Middle frontal gyrus (tissue), 1 donor: Measurements from ENCODE around the gene IFI35.

Source experiments
- DNase-seq: peaks from one replicate; pipeline ENCODE4 v3.0.0-alpha.2; 2015; ENCODE audit warnings: low spot score; ENCODE audit errors: extremely low spot score

Gene IFI35

GRCh38 chr17:43056051-43056450 is 49.5 kb downstream of the IFI35 start:
- no peak for DNase-seq

- DNase-seq: no peak
Observed at GRCh38 chr17:43062984-43063638, 56.5 kb downstream of the IFI35 start.
